Fibroblast of the aortic adventitia (primary cell): ENCODE data around the gene CCT8L2. TPM values are rescaled to one million over a fixed set of nuclear protein-coding genes. Genes with fewer than 3 reads are reported as not detected.

ENCODE experiments used
- total RNA-seq: library from RNA; depleted of rRNA; stranded (reverse); fragments of >200 nt; gene quantifications from 2 replicates; pipeline ENCODE4 v1.2.3, GENCODE V29; 2012; ENCODE audit warnings: low replicate concordance

Gene CCT8L2
- total RNA-seq, 1 donor, result not detected

Other genes with a start within 250 kb of the CCT8L2 start
- gene XKR3, start 232.6 kb upstream of the CCT8L2 start, total RNA-seq, result 0.09 TPM in 1 of 2 replicates, not detected in the other